Hepatocyte (in vitro differentiated cells): ENCODE measurements around the gene FALEC. TPM values are rescaled to one million over a fixed set of nuclear protein-coding genes. Genes with fewer than 3 reads are reported as not detected.
A peak's percentile ranks its signal among the peaks of the same experiment; 100 is the strongest.

ENCODE experiments used
- DNase-seq: peaks from one replicate; pipeline ENCODE4 v3.0.0-alpha.2; 2016; ENCODE audit warnings: low spot score
- H2AFZ ChIP-seq: fragments of 200-600 bp; sonication (generic); 2 replicates; pipeline ENCODE4 v1.6.0; 2016; ENCODE audit warnings: antibody characterized with exemption, mild to moderate bottlenecking
- H3K27ac ChIP-seq: fragments of 200-600 bp; sonication (generic); 2 replicates; pipeline ENCODE4 v1.5.1; 2016; ENCODE audit warnings: mild to moderate bottlenecking
- H3K27me3 ChIP-seq: fragments of 200-600 bp; sonication (generic); 2 replicates; pipeline ENCODE4 v1.6.1; 2016
- H3K36me3 ChIP-seq: fragments of 200-600 bp; sonication (generic); replicated peaks from 2 replicates; pipeline ENCODE4 v1.5.1; 2016; ENCODE audit warnings: low read depth; ENCODE audit not compliant: insufficient read depth
- H3K4me1 ChIP-seq: fragments of 200-600 bp; sonication (generic); 2 replicates; pipeline ENCODE4 v1.5.1; 2016; ENCODE audit warnings: mild to moderate bottlenecking, moderate library complexity; ENCODE audit not compliant: insufficient read depth
- H3K4me2 ChIP-seq: fragments of 200-600 bp; sonication (generic); 2 replicates; pipeline ENCODE4 v1.6.0; 2016
- H3K4me3 ChIP-seq: fragments of 200-600 bp; sonication (generic); 2 replicates; pipeline ENCODE4 v1.5.1; 2016; ENCODE audit warnings: mild to moderate bottlenecking
- H3K79me2 ChIP-seq: fragments of 200-600 bp; sonication (generic); 2 replicates; pipeline ENCODE4 v1.6.0; 2017; ENCODE audit warnings: mild to moderate bottlenecking
- H3K9me2 ChIP-seq: fragments of 200-600 bp; sonication (generic); replicated peaks from 2 replicates; pipeline ENCODE4 v1.6.0; 2017; ENCODE audit warnings: mild to moderate bottlenecking; ENCODE audit not compliant: insufficient read depth
- H3K9me3 ChIP-seq: fragments of 200-600 bp; sonication (generic); 2 replicates; pipeline ENCODE4 v1.5.1; 2016; ENCODE audit warnings: low read depth, mild to moderate bottlenecking
- H4K20me1 ChIP-seq: fragments of 200-600 bp; sonication (generic); 2 replicates; pipeline ENCODE4 v1.6.0; 2016; ENCODE audit warnings: mild to moderate bottlenecking; ENCODE audit not compliant: insufficient read depth, poor library complexity, severe bottlenecking
- EZH2 ChIP-seq: fragments of 200-600 bp; sonication (generic); IDR thresholded peaks from 2 replicates; pipeline ENCODE4 v1.6.1; 2016; ENCODE audit warnings: antibody characterized with exemption, mild to moderate bottlenecking, borderline replicate concordance
- EZH2phosphoT487 ChIP-seq: fragments of 200-600 bp; sonication (generic); IDR thresholded peaks from one replicate; pipeline ENCODE4 v1.6.1; 2018; ENCODE audit warnings: antibody characterized with exemption, mild to moderate bottlenecking, low read depth, moderate library complexity; ENCODE audit not compliant: unreplicated experiment, severe bottlenecking
- whole genome bisulfite sequencing: methylation state at CpG from one replicate; pipeline ENCODE4 v1.1.6; 2016; ENCODE audit warnings: low lambda C conversion rate; ENCODE audit errors: missing lambda C conversion rate; 5-methylcytosine and 5-hydroxymethylcytosine counted together
- polyA plus RNA-seq: library from polyadenylated mRNA; unstranded; fragments of >200 nt; fragmentation: Nextera tagmentation; extraction: Ambion mirVana; gene quantifications from 2 replicates; pipeline ENCODE4 v1.2.1, GENCODE V29; 2016
- total RNA-seq: library from RNA; depleted of rRNA; stranded (reverse); fragments of >200 nt; gene quantifications from 2 replicates; pipeline ENCODE4 v1.2.3, GENCODE V29; 2014
- TF ChIP-seq, protein P1 (sequence below): fragments of 200-600 bp; sonication (generic); IDR thresholded peaks from 2 replicates; pipeline ENCODE4 v1.5.1; 2016; ENCODE audit warnings: antibody characterized with exemption, mild to moderate bottlenecking; ENCODE audit not compliant: poor library complexity

The FALEC gene
- total and polyA plus RNA-seq, 2 experiments from 2014 or later = 0.39 TPM; not detected in 1

DNA sequence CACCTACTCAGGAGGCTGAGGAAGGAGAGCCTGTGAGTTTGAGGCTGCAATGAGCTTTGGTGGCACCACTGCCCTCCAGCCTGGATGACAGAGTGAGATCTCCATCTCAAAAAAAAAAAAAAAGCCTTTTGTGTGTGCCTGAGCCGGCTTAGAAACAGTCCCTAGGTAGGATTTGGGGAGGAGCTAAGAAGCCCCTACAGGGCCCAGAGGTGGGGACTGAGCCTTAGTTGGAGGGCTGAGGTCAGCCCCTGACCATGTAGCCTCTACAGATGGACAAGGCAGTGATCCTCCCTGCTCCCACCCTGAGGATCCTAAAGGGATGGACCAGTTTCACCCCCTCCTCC, 36.2 kb downstream of the FALEC start:
- no peak overlapping the region for H3K4me3 ChIP-seq
- peak overlapping the region; percentile 82 for H3K27ac ChIP-seq
- H3K4me1 ChIP-seq = peaks cover 29% of the 10 kb centered on the region
- no peaks in the 10 kb centered on the region for H3K36me3 ChIP-seq
- H2AFZ ChIP-seq = no peak overlapping the region
- no peak for TF ChIP-seq EZH2phosphoT487
- TF ChIP-seq, protein P1, sequence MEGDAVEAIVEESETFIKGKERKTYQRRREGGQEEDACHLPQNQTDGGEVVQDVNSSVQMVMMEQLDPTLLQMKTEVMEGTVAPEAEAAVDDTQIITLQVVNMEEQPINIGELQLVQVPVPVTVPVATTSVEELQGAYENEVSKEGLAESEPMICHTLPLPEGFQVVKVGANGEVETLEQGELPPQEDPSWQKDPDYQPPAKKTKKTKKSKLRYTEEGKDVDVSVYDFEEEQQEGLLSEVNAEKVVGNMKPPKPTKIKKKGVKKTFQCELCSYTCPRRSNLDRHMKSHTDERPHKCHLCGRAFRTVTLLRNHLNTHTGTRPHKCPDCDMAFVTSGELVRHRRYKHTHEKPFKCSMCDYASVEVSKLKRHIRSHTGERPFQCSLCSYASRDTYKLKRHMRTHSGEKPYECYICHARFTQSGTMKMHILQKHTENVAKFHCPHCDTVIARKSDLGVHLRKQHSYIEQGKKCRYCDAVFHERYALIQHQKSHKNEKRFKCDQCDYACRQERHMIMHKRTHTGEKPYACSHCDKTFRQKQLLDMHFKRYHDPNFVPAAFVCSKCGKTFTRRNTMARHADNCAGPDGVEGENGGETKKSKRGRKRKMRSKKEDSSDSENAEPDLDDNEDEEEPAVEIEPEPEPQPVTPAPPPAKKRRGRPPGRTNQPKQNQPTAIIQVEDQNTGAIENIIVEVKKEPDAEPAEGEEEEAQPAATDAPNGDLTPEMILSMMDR = no peak
- TF ChIP-seq EZH2 = no peak
- H3K27me3 ChIP-seq = no peaks in the 10 kb centered on the region
- 25% methylated on average over 1 of the region's 1 CpG for WGBS
- no peaks in the 10 kb centered on the region for H3K9me3 ChIP-seq
- DNase-seq = no peak
- no peaks in the 10 kb centered on the region for H3K9me2 ChIP-seq
- H4K20me1 ChIP-seq = no peaks in the 10 kb centered on the region
- H3K4me2 ChIP-seq = peak overlapping the region; percentile 26
- H3K79me2 ChIP-seq = no peaks in the 10 kb centered on the region

DNA sequence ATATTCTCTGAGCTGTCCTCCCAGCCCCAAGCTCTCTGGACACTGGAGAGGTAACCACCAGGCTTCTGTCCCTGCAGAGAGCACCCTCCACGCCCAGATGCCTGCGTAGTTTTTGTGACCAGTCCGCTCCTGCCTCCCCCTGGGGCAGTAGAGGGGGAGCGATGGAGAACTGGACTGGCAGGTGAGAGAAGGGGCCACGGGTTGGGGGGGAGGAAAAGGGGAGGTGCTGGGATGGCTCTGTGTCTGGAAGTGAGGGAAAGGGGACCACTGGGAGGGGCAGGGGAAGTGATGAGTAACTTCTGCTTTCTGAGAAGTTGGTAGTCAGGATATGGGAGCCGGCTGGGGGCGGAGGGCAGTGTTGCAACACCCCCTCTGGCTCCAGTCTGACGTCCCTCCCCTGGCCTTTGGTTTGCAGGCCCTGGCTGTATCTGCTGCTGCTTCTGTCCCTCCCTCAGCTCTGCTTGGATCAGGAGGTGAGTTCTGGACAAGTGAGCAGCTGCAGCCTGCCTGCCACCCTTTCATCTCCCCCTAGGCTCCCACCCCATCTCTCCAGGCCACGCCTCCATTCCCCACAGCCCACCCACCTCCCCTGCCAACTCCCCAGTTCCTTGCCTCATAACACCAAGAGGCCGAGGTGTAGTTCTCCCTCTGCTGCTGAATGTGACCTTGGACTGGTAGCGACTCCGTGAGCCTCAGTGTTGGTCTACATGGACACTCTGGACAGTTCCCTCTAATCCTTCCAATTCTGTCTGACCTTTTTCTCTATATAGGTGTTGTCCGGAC, 36.8 kb downstream of the FALEC start:
- Histone ChIP-seq H4K20me1 (no peaks in the 10 kb centered on the region), H3K4me3 (no peak overlapping the region), H3K36me3 (no peaks in the 10 kb centered on the region), H3K79me2 (no peaks in the 10 kb centered on the region), H3K9me2 (no peaks in the 10 kb centered on the region), H3K4me1 (peaks cover 29% of the 10 kb centered on the region), H2AFZ (no peak overlapping the region), H3K9me3 (no peaks in the 10 kb centered on the region), H3K27me3 (no peaks in the 10 kb centered on the region), H3K27ac (peak overlapping the region; percentile 82), H3K4me2 (peak overlapping the region; percentile 26)
- DNase-seq = peak; percentile 92
- TF ChIP-seq, protein P1 = no peak
- TF ChIP-seq EZH2 = no peak
- no peak for TF ChIP-seq EZH2phosphoT487
- WGBS = 39% methylated on average over 12 of the region's 13 CpGs

DNA sequence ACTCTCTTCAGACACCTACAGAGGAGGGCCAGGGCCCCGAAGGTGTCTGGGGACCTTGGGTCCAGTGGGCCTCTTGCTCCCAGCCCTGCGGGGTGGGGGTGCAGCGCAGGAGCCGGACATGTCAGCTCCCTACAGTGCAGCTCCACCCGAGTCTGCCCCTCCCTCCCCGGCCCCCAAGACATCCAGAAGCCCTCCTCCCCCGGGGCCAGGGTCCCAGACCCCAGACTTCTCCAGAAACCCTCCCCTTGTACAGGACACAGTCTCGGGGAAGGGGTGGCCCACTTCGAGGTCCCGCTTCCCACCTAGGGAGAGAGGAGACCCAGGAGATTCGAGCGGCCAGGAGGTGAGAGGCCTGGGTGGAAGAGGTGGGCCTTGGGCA, 37.3 kb downstream of the FALEC start:
- TF ChIP-seq EZH2phosphoT487 (no peak), EZH2 (no peak)
- TF ChIP-seq, protein P1 = no peak
- Histone ChIP-seq H3K9me3 (no peaks in the 10 kb centered on the region), H2AFZ (no peak overlapping the region), H3K27me3 (no peaks in the 10 kb centered on the region), H3K79me2 (peaks cover 2% of the 10 kb centered on the region), H3K4me2 (peak overlapping the region; percentile 23), H3K27ac (peak overlapping the region; percentile 82), H4K20me1 (no peaks in the 10 kb centered on the region), H3K4me1 (peaks cover 28% of the 10 kb centered on the region), H3K4me3 (no peak overlapping the region), H3K36me3 (no peaks in the 10 kb centered on the region), H3K9me2 (no peaks in the 10 kb centered on the region)
- DNase-seq = no peak
- 83% methylated on average over 10 of the region's 12 CpGs for WGBS
